ENCODE data around the gene CUL5.
A peak's percentile ranks its signal among the peaks of the same experiment; 100 is the strongest.

The CUL5 gene

GRCh38 chr11:108008656-108009496 lies at the start of gene CUL5 (continued):
- TF ChIP-seq PBX3 (CRISPR knock-in tag; IDR thresholded peaks at IDR 0.05) (peak; percentile 88), ZNF623 (tag by site-specific recombination; IDR thresholded peaks at IDR 0.05) (no peak), ZNF843 (tag by site-specific recombination; IDR thresholded peaks at IDR 0.05) (peak; percentile 60), ZNF10 (tag by site-specific recombination; IDR thresholded peaks at IDR 0.05) (peak; percentile 66; the same call in 1 of the 2 replicates), KLF17 (tag by site-specific recombination; IDR thresholded peaks at IDR 0.05) (peak; percentile 75; the same call in 1 of the 2 replicates), OSR2 (tag by site-specific recombination; IDR thresholded peaks at IDR 0.05) (peak; percentile 33; the same call in 1 of the 2 replicates), SALL2 (tag by site-specific recombination; IDR thresholded peaks at IDR 0.05; ENCODE audit: borderline replicate concordance) (no peak), INSM2 (tag by site-specific recombination; IDR thresholded peaks at IDR 0.05) (peak; percentile 56; the same call in 1 of the 2 replicates), ZNF501 (tag by site-specific recombination; IDR thresholded peaks at IDR 0.05) (peak; percentile 90), ZNF398 (tag by site-specific recombination; IDR thresholded peaks at IDR 0.05) (no peak), SP3 (tag by site-specific recombination; IDR thresholded peaks at IDR 0.05) (peak; percentile 44; the same call in 1 of the 2 replicates), ZBTB17 (tag by site-specific recombination; IDR thresholded peaks at IDR 0.05) (peak; percentile 85), ZNF211 (tag by site-specific recombination; IDR thresholded peaks at IDR 0.05; ENCODE audit: low read depth) (no peak), ZFP69B (tag by site-specific recombination; IDR thresholded peaks at IDR 0.05) (peak; percentile 95), PATZ1 (tag by site-specific recombination; IDR thresholded peaks at IDR 0.05) (peak; percentile 38; the same call in 1 of the 2 replicates), ZNF704 (tag by site-specific recombination; IDR thresholded peaks at IDR 0.05) (no peak), ZNF560 (tag by site-specific recombination; IDR thresholded peaks at IDR 0.05; ENCODE audit: borderline replicate concordance) (no peak), ZNF354C (tag by site-specific recombination; IDR thresholded peaks at IDR 0.05; ENCODE audit: borderline replicate concordance, low read depth) (no peak), ZBTB6 (tag by site-specific recombination; IDR thresholded peaks at IDR 0.05) (peak; percentile 74), ZNF777 (tag by site-specific recombination; IDR thresholded peaks at IDR 0.05; ENCODE audit: borderline replicate concordance) (peak; percentile 35; the same call in 1 of the 2 replicates), PRDM2 (tag by site-specific recombination; IDR thresholded peaks at IDR 0.05; ENCODE audit: borderline replicate concordance) (no peak)

Measured in HEK293 (cell line).